HEK293T (cell line): ENCODE data around the gene KIAA1191.

ENCODE experiments used
- ARNT ChIP-seq: fragments of 450-650 bp; IDR thresholded peaks from 2 replicates; pipeline ENCODE4 v1.6.1; 2017; ENCODE audit warnings: mild to moderate bottlenecking
- BHLHE40 ChIP-seq: fragments of 450-650 bp; IDR thresholded peaks from 2 replicates; pipeline ENCODE4 v1.6.1; 2016; ENCODE audit warnings: mild to moderate bottlenecking, moderate library complexity, borderline replicate concordance
- ELF4 ChIP-seq: fragments of 450-650 bp; IDR thresholded peaks from 2 replicates; pipeline ENCODE4 v1.6.1; 2017; ENCODE audit warnings: antibody characterized with exemption
- FOXK2 ChIP-seq: fragments of 450-650 bp; IDR thresholded peaks from 2 replicates; pipeline ENCODE4 v1.6.1; 2016; ENCODE audit warnings: mild to moderate bottlenecking
- FOXM1 ChIP-seq: fragments of 450-650 bp; IDR thresholded peaks from 2 replicates; pipeline ENCODE4 v1.6.1; 2017; ENCODE audit warnings: mild to moderate bottlenecking, borderline replicate concordance
- NFRKB ChIP-seq: fragments of 450-650 bp; IDR thresholded peaks from 2 replicates; pipeline ENCODE4 v1.6.1; 2016; ENCODE audit warnings: mild to moderate bottlenecking, moderate library complexity
- SP1 ChIP-seq: fragments of 450-650 bp; IDR thresholded peaks from 2 replicates; pipeline ENCODE4 v1.6.1; 2017
- SUZ12 ChIP-seq: fragments of 450-650 bp; IDR thresholded peaks from 2 replicates; pipeline ENCODE4 v1.6.1; 2016; ENCODE audit warnings: mild to moderate bottlenecking
- TARDBP ChIP-seq: fragments of 450-650 bp; IDR thresholded peaks from 2 replicates; pipeline ENCODE4 v1.6.1; 2016
- ZNF384 ChIP-seq: fragments of 450-650 bp; IDR thresholded peaks from 2 replicates; pipeline ENCODE4 v1.6.1; 2016
- TF ChIP-seq, protein P1 (sequence below): fragments of 450-650 bp; IDR thresholded peaks from 2 replicates; pipeline ENCODE4 v1.6.1; 2016

DNA sequence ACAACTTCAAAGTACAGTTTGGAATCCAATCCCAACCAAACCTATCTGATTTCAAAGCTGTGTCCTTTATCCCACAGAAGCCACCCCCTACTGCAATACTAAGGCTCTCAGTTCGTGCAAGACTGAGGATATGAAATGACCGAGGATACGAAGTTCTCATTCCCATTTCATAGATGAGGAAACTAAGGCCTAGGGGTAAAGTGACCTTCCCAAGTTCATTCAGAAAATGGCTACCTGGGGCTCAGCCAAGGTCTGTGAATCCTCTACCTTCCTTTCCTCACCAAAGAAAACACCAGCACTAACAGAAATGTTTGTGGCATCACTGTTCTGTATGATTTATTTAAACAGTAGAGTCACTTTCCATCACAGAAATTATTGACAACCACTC is 5.4 kb downstream of the KIAA1191 start:
- TF ChIP-seq, protein P1, sequence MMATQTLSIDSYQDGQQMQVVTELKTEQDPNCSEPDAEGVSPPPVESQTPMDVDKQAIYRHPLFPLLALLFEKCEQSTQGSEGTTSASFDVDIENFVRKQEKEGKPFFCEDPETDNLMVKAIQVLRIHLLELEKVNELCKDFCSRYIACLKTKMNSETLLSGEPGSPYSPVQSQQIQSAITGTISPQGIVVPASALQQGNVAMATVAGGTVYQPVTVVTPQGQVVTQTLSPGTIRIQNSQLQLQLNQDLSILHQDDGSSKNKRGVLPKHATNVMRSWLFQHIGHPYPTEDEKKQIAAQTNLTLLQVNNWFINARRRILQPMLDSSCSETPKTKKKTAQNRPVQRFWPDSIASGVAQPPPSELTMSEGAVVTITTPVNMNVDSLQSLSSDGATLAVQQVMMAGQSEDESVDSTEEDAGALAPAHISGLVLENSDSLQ = no peak
- TF ChIP-seq ZNF384 (no peak), ARNT (no peak), FOXK2 (no peak), FOXM1 (no peak), ELF4 (no peak), TARDBP (no peak), SP1 (no peak), BHLHE40 (no peak), NFRKB (no peak), SUZ12 (no peak)
